LNCAP (cell line): ENCODE results near the gene NSMCE1.

Experiments used
- CTCF ChIP-seq: fragments of 450-650 bp; IDR thresholded peaks from 2 replicates; pipeline ENCODE4 v1.5.1; 2017; ENCODE audit warnings: mild to moderate bottlenecking

Gene NSMCE1

GRCh38 chr16:27204312-27204915 lies 64.2 kb downstream of the NSMCE1 start:
- no peak for TF ChIP-seq CTCF

- no peak for TF ChIP-seq CTCF
Measured at GRCh38 chr16:27203507-27204311, 64.9 kb downstream of the NSMCE1 start, which contains the start of gene KDM8. Gene KDM8 (plus strand): TSS chr16:27203526. CDS start chr16:27210124, 6,598 bp downstream.

GRCh38 chr16:27202923-27203506 lies 65.6 kb downstream of the NSMCE1 start:
- no peak for TF ChIP-seq CTCF

GRCh38 chr16:27199736-27200135 lies 68.8 kb downstream of the NSMCE1 start:
- no peak for TF ChIP-seq CTCF

- no peak for TF ChIP-seq CTCF
Measured at GRCh38 chr16:27199235-27199586, 69.4 kb downstream of the NSMCE1 start.

GRCh38 chr16:27198451-27199234 lies 69.9 kb downstream of the NSMCE1 start:
- no peak for TF ChIP-seq CTCF

GRCh38 chr16:27197004-27197403 lies 71.6 kb downstream of the NSMCE1 start:
- TF ChIP-seq CTCF, result no peak
